Measurements from ENCODE around the gene STUM.

STUM gene

GRCh38 chr1:226654668-226655055 lies 106.1 kb downstream of the STUM start:
- no peak for DNase-seq (ENCODE audit: low read depth)

GRCh38 chr1:226655251-226656163 lies 106.9 kb downstream of the STUM start:
- DNase-seq (ENCODE audit: low read depth): no peak

GRCh38 chr1:226656201-226656600 lies 107.6 kb downstream of the STUM start:
- no peak for DNase-seq (ENCODE audit: low read depth)

- DNase-seq (ENCODE audit: low read depth): no peak
These were observed 108.2 kb downstream of the STUM start for GRCh38 chr1:226656601-226657277.

- no peak for DNase-seq (ENCODE audit: low read depth)
These were observed 109.5 kb downstream of the STUM start for GRCh38 chr1:226657895-226658545.

GRCh38 chr1:226658546-226659125 lies 110.1 kb downstream of the STUM start:
- no peak for DNase-seq (ENCODE audit: low read depth)

Measured in HS-27A (cell line).